Measurements from ENCODE around the gene B4GALT4.
"Not testable (repeated sequence)": the region's sequence is repeated elsewhere in the genome, so short reads cannot be mapped to it uniquely, and the experiment has no call there.

B4GALT4 gene

GRCh38 chr3:119194237-119195150 is 46.2 kb downstream of the B4GALT4 start:
- DNase-seq = no peak

GRCh38 chr3:119191800-119192199 is 48.9 kb downstream of the B4GALT4 start:
- DNase-seq = no peak

GRCh38 chr3:119187266-119187665 is 53.4 kb downstream of the B4GALT4 start:
- DNase-seq = no peak

GRCh38 chr3:119184796-119185570 is 55.7 kb downstream of the B4GALT4 start:
- DNase-seq = no peak

- DNase-seq = no peak
These were observed 56.6 kb downstream of the B4GALT4 start for GRCh38 chr3:119184111-119184510.

- DNase-seq = no peak
These were observed 58.9 kb downstream of the B4GALT4 start for GRCh38 chr3:119181765-119182164.

- DNase-seq = no peak
These were observed 63.4 kb downstream of the B4GALT4 start for GRCh38 chr3:119177321-119177720.

- no peak for DNase-seq
These were observed 63.9 kb downstream of the B4GALT4 start for GRCh38 chr3:119176778-119177177.

GRCh38 chr3:119175872-119176756 is 64.6 kb downstream of the B4GALT4 start:
- no peak for DNase-seq

GRCh38 chr3:119173325-119173724 is 67.4 kb downstream of the B4GALT4 start, which contains the start of gene UPK1B:
UPK1B (plus strand) TSS chr3:119173598; CDS start chr3:119186742, 13,144 bp downstream.
- no peak for DNase-seq

- DNase-seq = no peak
These were observed 69.9 kb downstream of the B4GALT4 start for GRCh38 chr3:119170821-119171220.

GRCh38 chr3:119164745-119165144 is 75.9 kb downstream of the B4GALT4 start:
- not testable (repeated sequence) for DNase-seq
